ENCODE measurements around the gene TTC27. TPM values are rescaled to one million over a fixed set of nuclear protein-coding genes. Genes with fewer than 3 reads are reported as not detected.

The TTC27 gene
- polyA plus RNA-seq, 1 donor from 2014 or later: 11.1 TPM

GRCh38 chr2:32594573-32594972 is 33.3 kb upstream of the TTC27 start:
- no peak for TF ChIP-seq SMC3 (conservative IDR thresholded peaks at IDR 0.05; ENCODE audit: poor library complexity)
- no peak for TF ChIP-seq RAD21 (conservative IDR thresholded peaks at IDR 0.05)
- TF ChIP-seq POLR2AphosphoS5 (IDR thresholded peaks at IDR 0.05): no peak
- no peak for TF ChIP-seq REST (IDR thresholded peaks at IDR 0.05; ENCODE audit: borderline replicate concordance)
- no peak for TF ChIP-seq EP300 (conservative IDR thresholded peaks at IDR 0.05; ENCODE audit: poor library complexity, severe bottlenecking)
- TF ChIP-seq EZH2 (IDR thresholded peaks at IDR 0.05; ENCODE audit: borderline replicate concordance, insufficient read depth, low read length, poor library complexity, severe bottlenecking): no peak
- TF ChIP-seq, protein P1, sequence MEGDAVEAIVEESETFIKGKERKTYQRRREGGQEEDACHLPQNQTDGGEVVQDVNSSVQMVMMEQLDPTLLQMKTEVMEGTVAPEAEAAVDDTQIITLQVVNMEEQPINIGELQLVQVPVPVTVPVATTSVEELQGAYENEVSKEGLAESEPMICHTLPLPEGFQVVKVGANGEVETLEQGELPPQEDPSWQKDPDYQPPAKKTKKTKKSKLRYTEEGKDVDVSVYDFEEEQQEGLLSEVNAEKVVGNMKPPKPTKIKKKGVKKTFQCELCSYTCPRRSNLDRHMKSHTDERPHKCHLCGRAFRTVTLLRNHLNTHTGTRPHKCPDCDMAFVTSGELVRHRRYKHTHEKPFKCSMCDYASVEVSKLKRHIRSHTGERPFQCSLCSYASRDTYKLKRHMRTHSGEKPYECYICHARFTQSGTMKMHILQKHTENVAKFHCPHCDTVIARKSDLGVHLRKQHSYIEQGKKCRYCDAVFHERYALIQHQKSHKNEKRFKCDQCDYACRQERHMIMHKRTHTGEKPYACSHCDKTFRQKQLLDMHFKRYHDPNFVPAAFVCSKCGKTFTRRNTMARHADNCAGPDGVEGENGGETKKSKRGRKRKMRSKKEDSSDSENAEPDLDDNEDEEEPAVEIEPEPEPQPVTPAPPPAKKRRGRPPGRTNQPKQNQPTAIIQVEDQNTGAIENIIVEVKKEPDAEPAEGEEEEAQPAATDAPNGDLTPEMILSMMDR (IDR thresholded peaks at IDR 0.05; ENCODE audit: poor library complexity, severe bottlenecking): no peak
- no peak for TF ChIP-seq MXI1 (conservative IDR thresholded peaks at IDR 0.05; ENCODE audit: poor library complexity, severe bottlenecking)
- no peak for TF ChIP-seq TAF1 (IDR thresholded peaks at IDR 0.05; ENCODE audit: low read depth)
- no peaks in the 10 kb centered on the region for H3K79me2 ChIP-seq (replicated peaks; ENCODE audit: insufficient read depth, low read length)
- H3K9me3 ChIP-seq (ENCODE audit: low read length): no peaks in the 10 kb centered on the region
- no peaks in the 10 kb centered on the region for H3F3A ChIP-seq (ENCODE audit: insufficient read depth, low read length, poor library complexity, severe bottlenecking)
- no peaks in the 10 kb centered on the region for H3K36me3 ChIP-seq (ENCODE audit: insufficient read depth, low read length)
- no peak overlapping the region for H3K4me2 ChIP-seq (ENCODE audit: low read length)
- H4K20me1 ChIP-seq (ENCODE audit: insufficient read depth): no peaks in the 10 kb centered on the region
- no peaks in the 10 kb centered on the region for H3K9me2 ChIP-seq (ENCODE audit: insufficient read depth, low read length)
- no peak overlapping the region for H3K4me3 ChIP-seq (ENCODE audit: low read length)
- no peak overlapping the region for H3K27ac ChIP-seq (ENCODE audit: low read length)
- no peak overlapping the region for H3K9ac ChIP-seq (ENCODE audit: low read length)
- H2AFZ ChIP-seq (ENCODE audit: low read depth, low read length): no peak overlapping the region
- no peaks in the 10 kb centered on the region for H3K27me3 ChIP-seq (ENCODE audit: insufficient read depth, low read depth, low read length)

GRCh38 chr2:32611366-32611765 is 16.5 kb upstream of the TTC27 start:
- H4K20me1 ChIP-seq (ENCODE audit: insufficient read depth): no peaks in the 10 kb centered on the region
- TF ChIP-seq TAF1 (IDR thresholded peaks at IDR 0.05; ENCODE audit: low read depth) (no peak), POLR2AphosphoS5 (IDR thresholded peaks at IDR 0.05) (no peak), RAD21 (conservative IDR thresholded peaks at IDR 0.05) (no peak), SMC3 (conservative IDR thresholded peaks at IDR 0.05; ENCODE audit: poor library complexity) (no peak), EZH2 (IDR thresholded peaks at IDR 0.05; ENCODE audit: borderline replicate concordance, insufficient read depth, low read length, poor library complexity, severe bottlenecking) (no peak), MXI1 (conservative IDR thresholded peaks at IDR 0.05; ENCODE audit: poor library complexity, severe bottlenecking) (no peak)
- H3K4me3 ChIP-seq (ENCODE audit: low read length): no peak overlapping the region
- no peak overlapping the region for H2AFZ ChIP-seq (ENCODE audit: low read depth, low read length)
- H3K9me2 ChIP-seq (ENCODE audit: insufficient read depth, low read length): no peaks in the 10 kb centered on the region
- H3F3A ChIP-seq (ENCODE audit: insufficient read depth, low read length, poor library complexity, severe bottlenecking): no peaks in the 10 kb centered on the region
- no peaks in the 10 kb centered on the region for H3K27me3 ChIP-seq (ENCODE audit: insufficient read depth, low read depth, low read length)
- H3K36me3 ChIP-seq (ENCODE audit: insufficient read depth, low read length): peaks cover 16% of the 10 kb centered on the region
- H3K27ac ChIP-seq (ENCODE audit: low read length): no peak overlapping the region
- no peaks in the 10 kb centered on the region for H3K9me3 ChIP-seq (ENCODE audit: low read length)
- H3K4me2 ChIP-seq (ENCODE audit: low read length): no peak overlapping the region
- no peaks in the 10 kb centered on the region for H3K79me2 ChIP-seq (replicated peaks; ENCODE audit: insufficient read depth, low read length)
- no peak overlapping the region for H3K9ac ChIP-seq (ENCODE audit: low read length)

Data from neural cell (in vitro differentiated cells).